HEK293T (cell line): ENCODE data around the gene HMGB3.
"Not testable (repeated sequence)": the region's sequence is repeated elsewhere in the genome, so short reads cannot be mapped to it uniquely, and the experiment has no call there.

Experiments
- ARNT ChIP-seq: fragments of 450-650 bp; IDR thresholded peaks from 2 replicates; pipeline ENCODE4 v1.6.1; 2017; ENCODE audit warnings: mild to moderate bottlenecking
- BHLHE40 ChIP-seq: fragments of 450-650 bp; IDR thresholded peaks from 2 replicates; pipeline ENCODE4 v1.6.1; 2016; ENCODE audit warnings: mild to moderate bottlenecking, moderate library complexity, borderline replicate concordance
- CTBP1 ChIP-seq: fragments of 450-650 bp; IDR thresholded peaks from 2 replicates; pipeline ENCODE4 v1.6.1; 2016; ENCODE audit warnings: borderline replicate concordance
- ELF4 ChIP-seq: fragments of 450-650 bp; IDR thresholded peaks from 2 replicates; pipeline ENCODE4 v1.6.1; 2017; ENCODE audit warnings: antibody characterized with exemption
- FOXA1 ChIP-seq: fragments of 450-650 bp; IDR thresholded peaks from 2 replicates; pipeline ENCODE4 v1.6.1; 2016; ENCODE audit warnings: mild to moderate bottlenecking
- FOXK2 ChIP-seq: fragments of 450-650 bp; IDR thresholded peaks from 2 replicates; pipeline ENCODE4 v1.6.1; 2016; ENCODE audit warnings: mild to moderate bottlenecking
- FOXM1 ChIP-seq: fragments of 450-650 bp; IDR thresholded peaks from 2 replicates; pipeline ENCODE4 v1.6.1; 2017; ENCODE audit warnings: mild to moderate bottlenecking, borderline replicate concordance
- LEF1 ChIP-seq: fragments of 450-650 bp; IDR thresholded peaks from 2 replicates; pipeline ENCODE4 v1.6.1; 2017; ENCODE audit warnings: mild to moderate bottlenecking, borderline replicate concordance
- NFRKB ChIP-seq: fragments of 450-650 bp; IDR thresholded peaks from 2 replicates; pipeline ENCODE4 v1.6.1; 2016; ENCODE audit warnings: mild to moderate bottlenecking, moderate library complexity
- SP1 ChIP-seq: fragments of 450-650 bp; IDR thresholded peaks from 2 replicates; pipeline ENCODE4 v1.6.1; 2017
- SUZ12 ChIP-seq: fragments of 450-650 bp; IDR thresholded peaks from 2 replicates; pipeline ENCODE4 v1.6.1; 2016; ENCODE audit warnings: mild to moderate bottlenecking
- TARDBP ChIP-seq: fragments of 450-650 bp; IDR thresholded peaks from 2 replicates; pipeline ENCODE4 v1.6.1; 2016
- ZNF384 ChIP-seq: fragments of 450-650 bp; IDR thresholded peaks from 2 replicates; pipeline ENCODE4 v1.6.1; 2016
- TF ChIP-seq, protein P1 (sequence below): fragments of 450-650 bp; IDR thresholded peaks from 2 replicates; pipeline ENCODE4 v1.6.1; 2016

DNA sequence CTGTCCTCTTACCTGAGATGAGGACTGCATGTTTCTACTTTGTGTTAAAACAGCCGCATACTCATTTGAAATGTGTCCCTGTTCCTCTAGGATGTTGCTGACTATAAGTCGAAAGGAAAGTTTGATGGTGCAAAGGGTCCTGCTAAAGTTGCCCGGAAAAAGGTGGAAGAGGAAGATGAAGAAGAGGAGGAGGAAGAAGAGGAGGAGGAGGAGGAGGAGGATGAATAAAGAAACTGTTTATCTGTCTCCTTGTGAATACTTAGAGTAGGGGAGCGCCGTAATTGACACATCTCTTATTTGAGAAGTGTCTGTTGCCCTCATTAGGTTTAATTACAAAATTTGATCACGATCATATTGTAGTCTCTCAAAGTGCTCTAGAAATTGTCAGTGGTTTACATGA lies 4.6 kb downstream of the HMGB3 start:
- not testable (repeated sequence) for TF ChIP-seq FOXM1, TARDBP, SUZ12, CTBP1, BHLHE40, ARNT, SP1, NFRKB, ZNF384, FOXK2, LEF1, ELF4, FOXA1
- TF ChIP-seq, protein P1, sequence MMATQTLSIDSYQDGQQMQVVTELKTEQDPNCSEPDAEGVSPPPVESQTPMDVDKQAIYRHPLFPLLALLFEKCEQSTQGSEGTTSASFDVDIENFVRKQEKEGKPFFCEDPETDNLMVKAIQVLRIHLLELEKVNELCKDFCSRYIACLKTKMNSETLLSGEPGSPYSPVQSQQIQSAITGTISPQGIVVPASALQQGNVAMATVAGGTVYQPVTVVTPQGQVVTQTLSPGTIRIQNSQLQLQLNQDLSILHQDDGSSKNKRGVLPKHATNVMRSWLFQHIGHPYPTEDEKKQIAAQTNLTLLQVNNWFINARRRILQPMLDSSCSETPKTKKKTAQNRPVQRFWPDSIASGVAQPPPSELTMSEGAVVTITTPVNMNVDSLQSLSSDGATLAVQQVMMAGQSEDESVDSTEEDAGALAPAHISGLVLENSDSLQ, result not testable (repeated sequence)
